ENCODE measurements around the gene LMTK2.

LMTK2 gene

GRCh38 chr7:98229991-98230745, 123.5 kb downstream of the LMTK2 start:
- TF ChIP-seq CTCF (IDR thresholded peaks at IDR 0.05; ENCODE audit: extremely low read depth, missing control alignments) = no peak
- no peak for DNase-seq (ENCODE audit: low spot score)

- DNase-seq (ENCODE audit: low spot score) = no peak
- TF ChIP-seq CTCF (IDR thresholded peaks at IDR 0.05; ENCODE audit: extremely low read depth, missing control alignments) = no peak
Measured at GRCh38 chr7:98230746-98231471, 124.2 kb downstream of the LMTK2 start.

GRCh38 chr7:98231493-98232262, 125.0 kb downstream of the LMTK2 start:
- DNase-seq (ENCODE audit: low spot score) = no peak
- no peak for TF ChIP-seq CTCF (IDR thresholded peaks at IDR 0.05; ENCODE audit: extremely low read depth, missing control alignments)

GRCh38 chr7:98232263-98232585, 125.6 kb downstream of the LMTK2 start:
- DNase-seq (ENCODE audit: low spot score) = no peak
- no peak for TF ChIP-seq CTCF (IDR thresholded peaks at IDR 0.05; ENCODE audit: extremely low read depth, missing control alignments)

- DNase-seq (ENCODE audit: low spot score) = no peak
- TF ChIP-seq CTCF (IDR thresholded peaks at IDR 0.05; ENCODE audit: extremely low read depth, missing control alignments) = no peak
Measured at GRCh38 chr7:98232799-98233198, 126.1 kb downstream of the LMTK2 start.

GRCh38 chr7:98233219-98234070, 126.8 kb downstream of the LMTK2 start:
- TF ChIP-seq CTCF (IDR thresholded peaks at IDR 0.05; ENCODE audit: extremely low read depth, missing control alignments) = no peak
- DNase-seq (ENCODE audit: low spot score) = no peak
